Measurements from ENCODE around the gene MAP4K3.

Gene MAP4K3

GRCh38 chr2:39448169-39448502 lies 11.1 kb upstream of the MAP4K3 start:
- no peak for DNase-seq (ENCODE audit: low read depth, low spot score)
- TF ChIP-seq CTCF (IDR thresholded peaks at IDR 0.05; ENCODE audit: insufficient read depth, low read length, missing control alignments) = no peak
- ChIA-PET POLR2A (no interaction called here), CTCF (interaction anchor here (2.0 kb wide), 1 partner anchor 68 kb away, joined by 4 read pairs; no protein-coding TSS in a partner anchor)
- H3K4me3 ChIP-seq (ENCODE audit: low read depth, low read length) = no peak overlapping the region

- no peak for TF ChIP-seq CTCF (IDR thresholded peaks at IDR 0.05; ENCODE audit: insufficient read depth, low read length, missing control alignments)
- no peak overlapping the region for H3K4me3 ChIP-seq (ENCODE audit: low read depth, low read length)
- ChIA-PET POLR2A (no interaction called here), CTCF (no interaction called here)
- no peak for DNase-seq (ENCODE audit: low read depth, low spot score)
Observed at GRCh38 chr2:39447266-39448168, 10.4 kb upstream of the MAP4K3 start.

- DNase-seq (ENCODE audit: low read depth, low spot score) = no peak
- POLR2A ChIA-PET = no interaction called here
- no peak for TF ChIP-seq CTCF (IDR thresholded peaks at IDR 0.05; ENCODE audit: insufficient read depth, low read length, missing control alignments)
- CTCF ChIA-PET = no interaction called here
- no peak overlapping the region for H3K4me3 ChIP-seq (ENCODE audit: low read depth, low read length)
Observed at GRCh38 chr2:39445934-39446333, 8.8 kb upstream of the MAP4K3 start.

GRCh38 chr2:39443009-39443408 lies 5.9 kb upstream of the MAP4K3 start:
- TF ChIP-seq CTCF (IDR thresholded peaks at IDR 0.05; ENCODE audit: insufficient read depth, low read length, missing control alignments) = no peak
- CTCF ChIA-PET = no interaction called here
- H3K4me3 ChIP-seq (ENCODE audit: low read depth, low read length) = no peak overlapping the region
- POLR2A ChIA-PET = no interaction called here
- DNase-seq (ENCODE audit: low read depth, low spot score) = no peak

GRCh38 chr2:39437522-39438296 lies 624 bp upstream of the MAP4K3 start:
- CTCF ChIA-PET = interaction anchor here (0.6 to 1.3 kb wide), 4 partner anchors 22 to 294 kb away, joined by 3 to 4 read pairs (median 3); no protein-coding TSS in a partner anchor
- DNase-seq (ENCODE audit: low read depth, low spot score) = no peak
- POLR2A ChIA-PET = interaction anchor here (0.5 to 1.0 kb wide), 3 partner anchors 26 to 369 kb away, joined by 3 to 5 read pairs (median 3); no protein-coding TSS in a partner anchor
- H3K4me3 ChIP-seq (ENCODE audit: low read depth, low read length) = peak overlapping the region; percentile 90
- TF ChIP-seq CTCF (IDR thresholded peaks at IDR 0.05; ENCODE audit: insufficient read depth, low read length, missing control alignments) = no peak
